HG03066 (cell line): ENCODE data around the gene CROCC2.

ENCODE experiments used
- ATAC-seq: cut with Tn5 transposase; IDR thresholded peaks from one replicate; pipeline ENCODE4 v1.9.1; 2021; ENCODE audit warnings: low read depth; ENCODE audit not compliant: unreplicated experiment

CROCC2 gene

GRCh38 chr2:240904216-240905175, 1.6 kb upstream of the CROCC2 start:
- ATAC-seq: no peak

- no peak for ATAC-seq
These were observed 857 bp upstream of the CROCC2 start for GRCh38 chr2:240905176-240905781.

GRCh38 chr2:240906911-240907590, 915 bp downstream of the CROCC2 start:
- ATAC-seq: no peak

GRCh38 chr2:240909216-240909974, 3.3 kb downstream of the CROCC2 start:
- ATAC-seq: no peak

GRCh38 chr2:240911641-240912265, 5.6 kb downstream of the CROCC2 start:
- ATAC-seq: no peak

- ATAC-seq: no peak
These were observed 7.0 kb downstream of the CROCC2 start for GRCh38 chr2:240912878-240913809.

- ATAC-seq: no peak
These were observed 7.9 kb downstream of the CROCC2 start for GRCh38 chr2:240913810-240914644.

- no peak for ATAC-seq
These were observed 8.7 kb downstream of the CROCC2 start for GRCh38 chr2:240914645-240915525.

- ATAC-seq: no peak
These were observed 9.6 kb downstream of the CROCC2 start for GRCh38 chr2:240915526-240916341.

- ATAC-seq: no peak
These were observed 10.5 kb downstream of the CROCC2 start for GRCh38 chr2:240916571-240917008.

- ATAC-seq: no peak
These were observed 11.0 kb downstream of the CROCC2 start for GRCh38 chr2:240917009-240917683.

GRCh38 chr2:240917684-240918257, 11.6 kb downstream of the CROCC2 start:
- no peak for ATAC-seq

- no peak for ATAC-seq
These were observed 12.3 kb downstream of the CROCC2 start for GRCh38 chr2:240918258-240919091.

GRCh38 chr2:240919161-240919781, 13.1 kb downstream of the CROCC2 start:
- no peak for ATAC-seq
